Uterus (tissue), 4 donors: ENCODE measurements around the gene ZNF311. TPM values are rescaled to one million over a fixed set of nuclear protein-coding genes. Genes with fewer than 3 reads are reported as not detected.
"Not testable (repeated sequence)": the region's sequence is repeated elsewhere in the genome, so short reads cannot be mapped to it uniquely, and the experiment has no call there.

Experiments used
- DNase-seq, 2 donors: peaks; one replicate each; pipeline ENCODE4 v3.0.0-alpha.2; 2019 to 2020
- H3K27ac ChIP-seq, 2 donors: fragments of 200-600 bp; sonication (generic); 1 replicate in 1 of 2; 2 replicates in 1 of 2; pipeline ENCODE4 v1.5.1; 2016 to 2018
- H3K27me3 ChIP-seq, 2 donors: fragments of 200-600 bp; sonication (generic); one replicate each; pipeline ENCODE4 v1.5.1; 2018 to 2019; ENCODE audit warnings: control low read depth in 1 of 2
- H3K36me3 ChIP-seq, 2 donors: fragments of 200-600 bp; sonication (generic); one replicate each; pipeline ENCODE4 v1.5.1; 2019; ENCODE audit warnings: control low read depth in 1 of 2
- H3K4me1 ChIP-seq, 2 donors: fragments of 200-600 bp; sonication (generic); one replicate each; pipeline ENCODE4 v1.5.1; 2018 to 2019; ENCODE audit warnings: control low read depth in 1 of 2
- H3K4me3 ChIP-seq, 2 donors: fragments of 200-600 bp; sonication (generic); 1 replicate in 1 of 2; 2 replicates in 1 of 2; pipeline ENCODE4 v1.5.1; 2018 to 2019; ENCODE audit warnings: mild to moderate bottlenecking in 1 of 2
- H3K9me3 ChIP-seq, 2 donors: fragments of 200-600 bp; sonication (generic); one replicate each; pipeline ENCODE4 v1.5.1; 2019; ENCODE audit warnings: control low read depth in 1 of 2
- POLR2A ChIP-seq, 2 donors: fragments of 450-650 bp; IDR thresholded peaks; one replicate each; pipeline ENCODE4 v1.6.1; 2016; ENCODE audit warnings: antibody characterized with exemption in 2 of 2, mild to moderate bottlenecking in 1 of 2, moderate library complexity in 1 of 2
- intact Hi-C: fragments of 100-400 bp; cut with DNase I; formaldehyde crosslinking; loops from one replicate; pipeline ENCODE4 v1.15.1; 2023; ENCODE audit warnings: low total_unique reads
- total RNA-seq, 4 donors: library from RNA; depleted of rRNA in 3 of 4; stranded (reverse); fragments of >200 nt in 3 of 4; gene quantifications; one replicate each; pipeline versions ENCODE4 v1.1.0 to v1.2.4, GENCODE V29; 2014 to 2023
- TF ChIP-seq, protein P1 (sequence below), 4 experiments: fragments of 200-600 bp in 2 of 4; fragments of 450-650 bp in 2 of 4; sonication (generic) in 2 of 4; IDR thresholded peaks; one replicate each; pipeline ENCODE4 v1.5.1; 2016 to 2019; ENCODE audit warnings: antibody characterized with exemption in 4 of 4, mild to moderate bottlenecking in 2 of 4, moderate library complexity in 1 of 4
- donor health status: DM: yes; HTN: yes; CAD: no.

The ZNF311 gene
- total RNA-seq, 4 donors from 2014 or later: 0.51 to 4.1 (median 1.1) TPM

DNA sequence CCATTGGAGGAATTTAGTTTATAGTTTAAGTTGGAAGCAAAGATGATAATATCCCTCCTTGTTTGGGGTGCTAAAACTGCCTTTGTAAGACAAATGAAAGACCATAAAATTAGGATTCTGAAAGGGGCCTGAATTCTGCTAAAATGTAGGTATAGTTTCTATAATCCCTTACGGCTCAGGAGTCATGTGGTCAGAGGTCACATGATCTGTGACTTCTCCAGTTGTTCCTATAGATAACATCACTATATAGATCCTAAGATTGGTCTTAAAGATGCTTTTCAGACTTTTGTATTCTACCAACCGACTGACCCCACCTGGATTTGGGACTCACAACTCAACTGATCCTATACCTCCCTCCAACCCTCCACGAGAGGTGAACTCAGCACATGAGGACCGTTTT, 36.6 kb downstream of the ZNF311 start:
- no peaks in the 10 kb centered on the region for H3K9me3 ChIP-seq
- no peaks in the 10 kb centered on the region for H3K27me3 ChIP-seq
- H3K36me3 ChIP-seq: no peaks in the 10 kb centered on the region
- no peak overlapping the region for H3K27ac ChIP-seq
- no peaks in the 10 kb centered on the region for H3K4me1 ChIP-seq
- no peak for TF ChIP-seq POLR2A (IDR thresholded peaks at IDR 0.05)
- TF ChIP-seq, protein P1, sequence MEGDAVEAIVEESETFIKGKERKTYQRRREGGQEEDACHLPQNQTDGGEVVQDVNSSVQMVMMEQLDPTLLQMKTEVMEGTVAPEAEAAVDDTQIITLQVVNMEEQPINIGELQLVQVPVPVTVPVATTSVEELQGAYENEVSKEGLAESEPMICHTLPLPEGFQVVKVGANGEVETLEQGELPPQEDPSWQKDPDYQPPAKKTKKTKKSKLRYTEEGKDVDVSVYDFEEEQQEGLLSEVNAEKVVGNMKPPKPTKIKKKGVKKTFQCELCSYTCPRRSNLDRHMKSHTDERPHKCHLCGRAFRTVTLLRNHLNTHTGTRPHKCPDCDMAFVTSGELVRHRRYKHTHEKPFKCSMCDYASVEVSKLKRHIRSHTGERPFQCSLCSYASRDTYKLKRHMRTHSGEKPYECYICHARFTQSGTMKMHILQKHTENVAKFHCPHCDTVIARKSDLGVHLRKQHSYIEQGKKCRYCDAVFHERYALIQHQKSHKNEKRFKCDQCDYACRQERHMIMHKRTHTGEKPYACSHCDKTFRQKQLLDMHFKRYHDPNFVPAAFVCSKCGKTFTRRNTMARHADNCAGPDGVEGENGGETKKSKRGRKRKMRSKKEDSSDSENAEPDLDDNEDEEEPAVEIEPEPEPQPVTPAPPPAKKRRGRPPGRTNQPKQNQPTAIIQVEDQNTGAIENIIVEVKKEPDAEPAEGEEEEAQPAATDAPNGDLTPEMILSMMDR (IDR thresholded peaks at IDR 0.05): no peak
- no peak for DNase-seq
- H3K4me3 ChIP-seq: no peak overlapping the region
- intact Hi-C loops: no loop called here

DNA sequence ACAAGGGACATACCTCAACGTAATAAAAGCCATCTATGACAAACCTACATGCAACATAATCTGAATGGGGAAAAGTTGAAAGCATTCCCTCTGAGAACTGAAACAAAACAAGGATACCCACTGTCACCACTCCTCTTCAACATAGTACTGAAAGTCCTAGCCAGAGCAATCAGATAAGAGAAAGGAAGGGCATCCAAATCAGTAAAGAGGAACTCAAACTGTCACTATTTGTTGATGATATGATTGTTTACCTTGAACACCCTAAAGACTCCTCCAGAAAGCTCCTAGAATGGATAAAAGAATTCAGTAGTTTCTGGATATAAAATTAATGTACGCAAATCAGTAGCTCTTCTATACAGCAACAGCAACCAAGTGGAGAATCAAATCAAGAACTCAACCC, 39.4 kb downstream of the ZNF311 start:
- H3K36me3 ChIP-seq: no peaks in the 10 kb centered on the region
- H3K27me3 ChIP-seq: no peaks in the 10 kb centered on the region
- no peak for DNase-seq
- H3K4me3 ChIP-seq: no peak overlapping the region
- no peak overlapping the region for H3K27ac ChIP-seq
- H3K4me1 ChIP-seq: no peaks in the 10 kb centered on the region
- TF ChIP-seq, protein P1 (IDR thresholded peaks at IDR 0.05): no peak
- no peak for TF ChIP-seq POLR2A (IDR thresholded peaks at IDR 0.05)
- intact Hi-C loops: no loop called here
- H3K9me3 ChIP-seq: no peaks in the 10 kb centered on the region

DNA sequence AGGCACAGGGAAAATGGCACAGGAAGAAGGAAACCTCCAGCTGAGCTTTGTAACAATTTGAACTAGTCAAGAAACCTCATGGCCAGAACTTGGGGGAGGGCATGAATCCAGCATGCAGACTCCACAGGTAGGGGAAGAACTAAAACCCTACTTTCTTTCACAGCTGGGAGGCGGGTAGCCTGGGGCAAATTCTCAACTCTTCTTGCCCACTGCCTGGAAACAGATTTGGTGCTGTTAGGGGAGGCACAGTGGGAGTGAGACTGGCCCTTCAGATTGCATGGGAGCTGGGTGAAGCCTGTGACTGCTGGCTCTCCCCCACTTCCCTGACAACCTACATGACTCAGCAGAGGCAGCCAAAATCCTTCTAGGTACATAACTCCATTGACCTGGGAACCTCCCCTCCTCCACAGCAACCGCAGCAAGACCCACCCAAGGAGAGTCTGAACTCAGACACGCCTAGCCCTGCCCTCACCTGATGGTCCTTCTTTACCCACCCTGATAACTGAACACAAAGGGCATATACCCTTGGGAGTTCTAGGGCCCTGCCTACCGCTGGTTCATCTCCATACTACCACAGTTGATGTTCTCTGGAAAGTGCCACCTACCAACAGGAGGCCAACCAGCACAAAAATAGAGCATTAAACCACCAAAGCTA, 44.1 kb downstream of the ZNF311 start:
- no peaks in the 10 kb centered on the region for H3K9me3 ChIP-seq
- H3K4me1 ChIP-seq: no peaks in the 10 kb centered on the region
- no peak overlapping the region for H3K27ac ChIP-seq
- intact Hi-C loops: no loop called here
- H3K4me3 ChIP-seq: no peak overlapping the region
- no peak for DNase-seq
- H3K36me3 ChIP-seq: no peaks in the 10 kb centered on the region
- no peaks in the 10 kb centered on the region for H3K27me3 ChIP-seq
- TF ChIP-seq, protein P1 (IDR thresholded peaks at IDR 0.05): no peak
- no peak for TF ChIP-seq POLR2A (IDR thresholded peaks at IDR 0.05)

DNA sequence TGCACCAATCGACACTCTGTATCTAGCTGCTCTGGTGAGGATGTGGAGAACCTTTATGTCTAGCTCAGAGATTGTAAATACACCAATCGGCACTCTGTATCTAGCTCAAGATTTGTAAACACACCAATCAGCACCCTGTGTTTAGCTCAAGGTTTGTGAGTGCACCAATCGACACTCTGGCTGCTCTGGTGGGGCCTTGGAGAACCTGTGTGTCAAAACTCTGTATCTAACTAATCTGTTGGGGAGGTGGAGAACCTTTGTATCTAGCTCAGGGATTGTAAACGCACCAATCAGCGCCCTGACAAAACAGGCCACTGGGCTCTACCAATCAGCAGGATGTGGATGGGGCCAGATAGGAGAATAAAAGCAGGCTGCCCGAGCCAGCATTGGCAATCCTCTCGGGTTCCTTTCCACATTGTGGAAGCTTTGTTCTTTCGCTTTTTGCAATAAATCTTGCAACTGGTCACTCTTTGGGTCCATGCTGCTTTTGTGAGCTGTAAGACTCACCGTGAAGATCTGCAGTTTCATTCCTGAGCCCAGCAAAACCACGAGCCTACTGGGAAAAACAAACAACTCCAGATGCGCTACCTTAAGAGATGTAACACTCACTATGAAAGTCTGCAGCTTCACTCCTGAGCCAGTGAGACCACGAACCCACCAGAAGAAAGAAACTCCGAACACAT, 46.4 kb downstream of the ZNF311 start:
- H3K27ac ChIP-seq, H3K4me3 ChIP-seq, H3K4me1 ChIP-seq, H3K9me3 ChIP-seq, intact Hi-C loops, H3K36me3 ChIP-seq, H3K27me3 ChIP-seq, DNase-seq: not testable (repeated sequence)

DNA sequence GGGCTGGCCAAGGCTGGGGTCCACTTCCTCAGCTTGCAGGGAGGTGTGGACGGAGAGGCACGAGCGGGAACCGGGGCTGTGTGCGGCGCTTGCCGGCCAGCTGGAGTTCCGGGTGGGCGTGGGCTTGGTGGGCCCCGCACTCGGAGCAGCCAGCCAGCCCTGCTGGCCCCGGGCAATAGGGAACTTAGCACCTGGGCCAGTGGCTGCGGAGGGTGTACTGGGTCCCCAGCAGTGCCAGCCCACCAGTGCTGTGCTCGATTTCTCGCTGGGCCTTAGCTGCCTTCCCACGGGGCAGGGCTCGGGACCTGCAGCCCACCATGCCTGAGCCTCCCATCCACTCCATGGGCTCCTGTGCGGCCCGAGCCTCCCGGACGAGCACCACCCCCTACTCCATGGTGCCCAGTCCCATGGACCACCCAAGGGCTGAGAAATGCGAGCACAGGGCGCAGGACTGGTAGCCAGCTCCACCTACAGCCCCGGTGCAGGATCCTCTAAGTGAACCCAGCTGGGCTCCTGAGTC, 47.3 kb downstream of the ZNF311 start:
- H3K4me3 ChIP-seq, H3K9me3 ChIP-seq, H3K27ac ChIP-seq, intact Hi-C loops, DNase-seq, H3K4me1 ChIP-seq, H3K27me3 ChIP-seq, H3K36me3 ChIP-seq: not testable (repeated sequence)

DNA sequence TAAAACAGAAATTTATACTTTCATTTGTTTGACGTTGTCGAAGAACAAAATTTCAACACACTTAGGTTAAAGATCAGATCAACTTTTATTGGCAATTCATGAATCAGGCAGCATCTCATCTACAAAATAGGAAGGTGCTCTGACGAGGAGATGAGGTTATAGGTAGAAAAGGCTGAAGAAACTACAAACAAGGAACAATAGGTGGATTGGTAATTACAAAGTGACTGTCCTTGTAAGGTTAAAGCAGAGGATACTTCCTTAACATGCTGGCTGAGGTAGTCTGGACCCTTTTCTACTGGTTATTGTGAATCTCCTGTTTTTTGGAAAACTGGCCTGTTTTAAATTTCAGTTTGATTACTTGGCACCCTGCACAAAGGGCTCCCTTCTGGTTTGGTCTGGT, 48.8 kb downstream of the ZNF311 start:
- intact Hi-C loops: no loop called here
- no peak for DNase-seq
- no peak overlapping the region for H3K27ac ChIP-seq
- H3K9me3 ChIP-seq: no peaks in the 10 kb centered on the region
- no peak overlapping the region for H3K4me3 ChIP-seq
- no peaks in the 10 kb centered on the region for H3K36me3 ChIP-seq
- no peaks in the 10 kb centered on the region for H3K4me1 ChIP-seq
- TF ChIP-seq, protein P1 (IDR thresholded peaks at IDR 0.05): no peak
- TF ChIP-seq POLR2A (IDR thresholded peaks at IDR 0.05): no peak
- no peaks in the 10 kb centered on the region for H3K27me3 ChIP-seq
